B cell (primary cell): ENCODE data around the gene TSC1.

ENCODE experiments used
- CTCF ChIP-seq: fragments of 200-600 bp; IDR thresholded peaks from one replicate; pipeline ENCODE4 v1.8.0; 2022; ENCODE audit warnings: antibody characterized with exemption, mild to moderate bottlenecking
- EZH2 ChIP-seq: IDR thresholded peaks from 2 replicates; pipeline ENCODE4 v1.6.1; 2012; ENCODE audit warnings: borderline replicate concordance, low read depth, mild to moderate bottlenecking, moderate library complexity, low read length; ENCODE audit not compliant: insufficient read depth, poor library complexity, severe bottlenecking

- TF ChIP-seq CTCF (no peak), EZH2 (no peak)
Measured at GRCh38 chr9:132879457-132880323, 64.7 kb downstream of the TSC1 start.
